Epithelial cell of prostate (primary cell): ENCODE measurements around the gene ESF1.

Experiments
- DNase-seq: peaks from one replicate; pipeline ENCODE4 v3.0.0-alpha.2; 2011; ENCODE audit warnings: low read depth, low spot score
- H3K27ac ChIP-seq: fragments of 450-650 bp; 2 replicates; pipeline ENCODE4 v1.5.1; 2017; ENCODE audit warnings: mild to moderate bottlenecking

ESF1 gene

DNA sequence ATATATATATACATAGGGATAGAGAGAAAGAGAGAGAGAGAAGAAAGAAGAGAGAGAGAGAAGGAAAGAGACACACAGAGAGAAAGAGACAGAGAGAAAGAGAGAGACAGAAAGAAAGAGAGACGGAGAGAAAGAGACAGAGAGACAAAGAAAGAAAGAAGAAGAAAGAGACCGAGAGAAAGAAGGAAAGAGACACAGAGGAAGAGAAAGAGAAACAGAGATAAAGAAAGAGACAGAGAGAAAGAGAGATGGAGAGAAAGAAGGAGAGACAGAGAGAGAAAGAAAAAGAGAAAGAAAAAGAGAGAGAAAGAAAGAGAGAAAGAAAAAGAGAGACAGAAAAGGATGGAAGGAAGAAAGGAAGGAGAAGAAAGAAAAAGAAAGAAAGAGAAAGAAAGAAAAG, 99.1 kb downstream of the ESF1 start:
- H3K27ac ChIP-seq = no peak overlapping the region
- DNase-seq = no peak

- no peak for DNase-seq
- H3K27ac ChIP-seq = no peak overlapping the region
Observed at GRCh38 chr20:13684566-13685222, 100.0 kb downstream of the ESF1 start.

- H3K27ac ChIP-seq = no peak overlapping the region
- DNase-seq = no peak
Observed at GRCh38 chr20:13683833-13684232, 100.9 kb downstream of the ESF1 start.

DNA sequence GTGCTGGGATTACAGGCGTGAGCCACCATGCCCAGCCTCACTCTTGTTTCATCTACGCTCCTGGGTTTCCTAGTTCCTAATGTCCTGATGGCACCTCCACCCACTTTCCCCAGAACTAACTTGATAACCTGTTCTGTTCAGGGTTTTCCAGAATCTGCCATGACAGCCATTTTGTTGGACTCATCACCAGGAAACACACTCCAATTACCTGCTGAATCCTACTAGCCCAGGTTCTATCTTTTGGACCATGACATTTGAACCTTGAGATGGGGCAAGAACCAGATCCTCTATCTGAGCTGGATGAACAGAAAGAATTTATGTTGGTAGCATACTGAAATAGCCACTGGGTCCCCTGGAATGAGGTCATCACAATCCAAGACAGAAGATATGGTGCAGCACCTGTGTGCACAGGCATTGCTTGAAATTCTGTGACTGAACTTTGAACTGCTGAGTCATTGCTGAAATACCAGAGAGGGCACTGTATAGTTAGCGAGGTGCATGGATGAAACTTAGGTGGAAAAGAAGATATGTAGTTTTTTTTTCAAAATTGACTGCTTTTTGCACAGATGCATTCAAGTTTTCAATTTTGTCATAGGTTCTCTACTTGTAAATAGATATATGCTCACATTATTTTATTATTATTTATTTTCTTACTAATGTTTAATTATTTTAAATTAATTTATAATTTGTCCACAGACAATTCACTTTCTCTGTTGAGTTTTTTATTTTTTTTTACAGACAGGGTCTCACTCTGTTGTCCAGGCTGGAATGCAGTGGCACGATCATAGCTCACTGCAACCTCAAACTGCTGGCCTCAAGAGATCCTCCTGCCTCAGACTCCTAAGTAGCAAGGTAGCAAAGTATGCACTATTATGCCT, 103.2 kb downstream of the ESF1 start:
- no peak overlapping the region for H3K27ac ChIP-seq
- no peak for DNase-seq

GRCh38 chr20:13678944-13679343, 105.8 kb downstream of the ESF1 start:
- no peak overlapping the region for H3K27ac ChIP-seq
- no peak for DNase-seq

GRCh38 chr20:13677241-13677640, 107.5 kb downstream of the ESF1 start:
- H3K27ac ChIP-seq = no peak overlapping the region
- DNase-seq = no peak

DNA sequence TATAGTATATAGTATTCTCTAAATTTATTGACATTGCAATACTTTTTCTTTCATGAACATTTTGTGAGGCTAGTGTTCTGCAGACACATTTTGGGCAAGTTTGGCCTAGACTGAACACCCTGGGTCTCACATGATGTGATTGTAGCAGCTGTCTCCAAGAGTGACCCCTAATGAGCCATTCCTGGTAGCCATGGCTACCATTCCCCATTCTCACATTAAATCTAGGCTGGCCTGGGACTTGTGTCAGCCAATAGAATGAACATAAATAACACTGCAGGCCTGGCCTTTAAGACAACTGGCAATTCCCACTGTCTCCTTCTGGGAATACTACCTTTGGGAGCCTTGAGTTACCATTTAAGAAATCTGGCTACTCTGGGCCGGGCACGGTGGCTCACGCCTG, 108.0 kb downstream of the ESF1 start:
- no peak overlapping the region for H3K27ac ChIP-seq

GRCh38 chr20:13672690-13673089, 112.0 kb downstream of the ESF1 start:
- no peak for DNase-seq
- H3K27ac ChIP-seq = no peak overlapping the region

More for the DNA sequence above, 108.0 kb downstream of the ESF1 start:
- DNase-seq = no peak

DNA sequence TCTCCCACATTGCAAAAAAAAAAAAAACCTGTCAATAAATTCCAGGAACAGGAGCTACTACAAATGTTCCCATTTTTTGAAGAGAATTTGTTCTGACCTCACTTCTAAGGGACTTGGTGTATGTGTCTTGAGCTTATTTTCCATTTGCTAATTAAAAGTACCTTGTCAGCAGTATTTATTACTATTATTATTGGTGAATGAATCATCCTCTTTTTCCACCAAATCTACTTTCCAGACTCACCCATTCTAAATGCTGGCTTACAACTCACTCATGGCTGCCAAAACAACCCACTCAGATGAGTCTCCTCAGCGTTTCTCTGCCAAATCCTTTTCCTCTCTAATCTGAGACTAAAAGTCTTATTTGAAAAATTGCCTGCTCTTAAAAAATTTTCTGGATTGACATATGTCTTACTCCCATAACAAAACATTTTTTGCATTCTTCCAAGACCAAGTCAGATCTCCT, 112.8 kb downstream of the ESF1 start:
- no peak overlapping the region for H3K27ac ChIP-seq
- DNase-seq = no peak

- no peak overlapping the region for H3K27ac ChIP-seq
- no peak for DNase-seq
Observed at GRCh38 chr20:13671512-13671911, 113.2 kb downstream of the ESF1 start.

GRCh38 chr20:13670160-13670559, 114.6 kb downstream of the ESF1 start:
- no peak for DNase-seq
- no peak overlapping the region for H3K27ac ChIP-seq

DNA sequence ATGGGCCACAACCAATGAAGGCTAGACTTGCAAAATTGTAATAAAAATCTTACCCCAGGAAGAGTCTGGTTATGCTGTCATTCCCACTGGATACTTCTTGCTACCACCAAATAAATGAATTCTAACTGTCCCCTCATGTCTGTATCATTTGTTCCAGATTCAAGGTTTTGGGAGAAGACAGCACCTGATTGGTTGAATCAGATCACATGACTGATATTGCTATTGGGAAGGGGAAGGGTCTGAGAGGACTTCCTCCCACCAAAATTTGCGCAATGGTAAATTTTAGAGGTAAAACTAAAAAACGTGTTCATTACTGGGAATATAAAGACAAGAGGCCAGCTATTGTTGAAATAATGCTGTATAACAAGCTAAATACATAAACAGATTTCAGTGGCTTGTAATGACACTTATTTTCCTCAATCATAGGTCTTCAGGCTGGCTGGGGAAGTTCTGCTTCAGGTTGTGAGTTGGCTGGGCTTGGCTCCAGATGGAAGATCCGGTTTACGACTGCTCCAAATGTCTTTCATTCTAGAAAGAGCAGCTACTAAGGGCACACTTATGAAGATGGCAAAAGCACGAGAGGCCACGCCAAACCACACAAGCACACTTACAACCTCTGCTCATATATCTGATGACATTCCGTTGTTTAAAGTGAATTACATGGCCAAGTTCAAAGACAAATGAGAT, 118.9 kb downstream of the ESF1 start:
- H3K27ac ChIP-seq = no peak overlapping the region
- DNase-seq = no peak
